ENCODE results near the gene VNN1. TPM values are rescaled to one million over a fixed set of nuclear protein-coding genes. Genes with fewer than 3 reads are reported as not detected.

The VNN1 gene
- total and polyA plus RNA-seq, 2 donors (not counting 3 experiments of a cell fraction or from before 2014, with no cell fraction given) = not detected

DNA sequence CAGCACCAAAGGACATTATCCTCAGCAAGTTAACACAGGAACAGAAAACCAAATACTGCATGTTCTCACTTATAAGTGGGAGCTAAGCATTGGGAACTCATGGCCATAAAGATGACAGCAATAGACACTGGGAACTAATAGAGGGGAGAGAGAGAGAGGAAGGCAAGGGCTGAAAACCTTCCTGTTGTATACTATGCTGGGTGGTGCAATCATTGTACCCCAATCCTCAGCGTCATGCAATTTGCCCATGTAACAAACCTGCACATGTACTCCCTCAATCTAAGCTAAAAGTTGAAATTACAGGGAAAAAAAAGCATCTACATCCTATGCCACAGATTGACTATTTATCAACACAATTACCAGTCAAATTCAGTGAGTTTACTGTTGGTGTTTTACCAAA lies 20.0 kb upstream of the VNN1 start:
- FAIRE-seq (no peak), DNase-seq (ENCODE audit: low read depth, low spot score) (no peak)
- H3K9ac ChIP-seq (replicated peaks; ENCODE audit: extremely low read depth, insufficient read depth, low read length) = no peak overlapping the region
- no peak overlapping the region for H2AFZ ChIP-seq (ENCODE audit: low read depth, low read length)
- no peaks in the 10 kb centered on the region for H3K9me3 ChIP-seq (replicated peaks; ENCODE audit: control insufficient read depth, insufficient read depth, low read length)
- dilution Hi-C loops (cut with MboI; ENCODE audit: extremely low pct_ligation_motif_present, low sequenced_read_pairs) = no loop called here
- H3K27me3 ChIP-seq (ENCODE audit: control insufficient read depth in 2 of 2, insufficient read depth in 2 of 2, low read length in 2 of 2) = no peaks in the 10 kb centered on the region
- H3K9me1 ChIP-seq (replicated peaks; ENCODE audit: control insufficient read depth, extremely low read depth, insufficient read depth, low read length) = no peaks in the 10 kb centered on the region
- no peak overlapping the region for H3K4me3 ChIP-seq (replicated peaks in 1 of 3; ENCODE audit: insufficient read depth in 1 of 3, low read depth in 1 of 3, low read length in 3 of 3)
- ChIA-PET POLR2A (no interaction called here), CTCF (interaction anchor here (1.4 kb wide), 1 partner anchor 19 kb away, joined by 3 read pairs; no protein-coding TSS in a partner anchor)
- TF ChIP-seq GATA2 (IDR thresholded peaks at IDR 0.05; ENCODE audit: insufficient read depth, insufficient read length, low read depth, low read length) (no peak), JUN (IDR thresholded peaks at IDR 0.05; ENCODE audit: borderline replicate concordance, insufficient read depth, insufficient read length, low read depth) (no peak), POLR2A (IDR thresholded peaks at IDR 0.05; ENCODE audit: low read depth, low read length) (no peak), POLR2AphosphoS5 (IDR thresholded peaks at IDR 0.05; ENCODE audit: insufficient read depth, low read depth, low read length) (no peak), FOS (IDR thresholded peaks at IDR 0.05; ENCODE audit: borderline replicate concordance, insufficient read depth, low read length) (no peak), MYC (IDR thresholded peaks at IDR 0.05; ENCODE audit: low read depth, low read length) (no peak), EZH2 (IDR thresholded peaks at IDR 0.05; ENCODE audit: borderline replicate concordance, low read depth, low read length, severe bottlenecking) (no peak)
- TF ChIP-seq, protein P1, sequence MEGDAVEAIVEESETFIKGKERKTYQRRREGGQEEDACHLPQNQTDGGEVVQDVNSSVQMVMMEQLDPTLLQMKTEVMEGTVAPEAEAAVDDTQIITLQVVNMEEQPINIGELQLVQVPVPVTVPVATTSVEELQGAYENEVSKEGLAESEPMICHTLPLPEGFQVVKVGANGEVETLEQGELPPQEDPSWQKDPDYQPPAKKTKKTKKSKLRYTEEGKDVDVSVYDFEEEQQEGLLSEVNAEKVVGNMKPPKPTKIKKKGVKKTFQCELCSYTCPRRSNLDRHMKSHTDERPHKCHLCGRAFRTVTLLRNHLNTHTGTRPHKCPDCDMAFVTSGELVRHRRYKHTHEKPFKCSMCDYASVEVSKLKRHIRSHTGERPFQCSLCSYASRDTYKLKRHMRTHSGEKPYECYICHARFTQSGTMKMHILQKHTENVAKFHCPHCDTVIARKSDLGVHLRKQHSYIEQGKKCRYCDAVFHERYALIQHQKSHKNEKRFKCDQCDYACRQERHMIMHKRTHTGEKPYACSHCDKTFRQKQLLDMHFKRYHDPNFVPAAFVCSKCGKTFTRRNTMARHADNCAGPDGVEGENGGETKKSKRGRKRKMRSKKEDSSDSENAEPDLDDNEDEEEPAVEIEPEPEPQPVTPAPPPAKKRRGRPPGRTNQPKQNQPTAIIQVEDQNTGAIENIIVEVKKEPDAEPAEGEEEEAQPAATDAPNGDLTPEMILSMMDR (IDR thresholded peaks at IDR 0.05; ENCODE audit: extremely low read depth in 1 of 2, insufficient read depth in 1 of 2, low read depth in 1 of 2, low read length in 2 of 2) = no peak
- TF ChIP-seq, protein P2, sequence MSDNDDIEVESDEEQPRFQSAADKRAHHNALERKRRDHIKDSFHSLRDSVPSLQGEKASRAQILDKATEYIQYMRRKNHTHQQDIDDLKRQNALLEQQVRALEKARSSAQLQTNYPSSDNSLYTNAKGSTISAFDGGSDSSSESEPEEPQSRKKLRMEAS (IDR thresholded peaks at IDR 0.05; ENCODE audit: insufficient read depth, insufficient read length) = no peak
- H3K27ac ChIP-seq (ENCODE audit: insufficient read depth, low read depth, low read length) = no peak overlapping the region
- H3K36me3 ChIP-seq (ENCODE audit: control insufficient read depth in 2 of 2, extremely low read depth in 1 of 2, insufficient read depth in 2 of 2, low read length in 2 of 2) = no peaks in the 10 kb centered on the region
- H4K20me1 ChIP-seq (replicated peaks; ENCODE audit: control insufficient read depth, extremely low read depth, insufficient read depth, low read length) = no peaks in the 10 kb centered on the region
- no peaks in the 10 kb centered on the region for H3K79me2 ChIP-seq (ENCODE audit: control insufficient read depth, insufficient read depth, low read length)
- H3K4me2 ChIP-seq (ENCODE audit: insufficient read depth, low read length) = no peak overlapping the region
- no TSS peak for BruUV-seq (replicated peaks)
- intact Hi-C loops (cut with micrococcal nuclease) = no loop called here
- H3K4me1 ChIP-seq (ENCODE audit: control insufficient read depth, extremely low read depth, insufficient read depth, low read length) = no peaks in the 10 kb centered on the region

All from endothelial cell of umbilical vein (primary cell).